Measurements from ENCODE around the gene TMEM87A.
A peak's percentile ranks its signal among the peaks of the same experiment; 100 is the strongest.

The TMEM87A gene

DNA sequence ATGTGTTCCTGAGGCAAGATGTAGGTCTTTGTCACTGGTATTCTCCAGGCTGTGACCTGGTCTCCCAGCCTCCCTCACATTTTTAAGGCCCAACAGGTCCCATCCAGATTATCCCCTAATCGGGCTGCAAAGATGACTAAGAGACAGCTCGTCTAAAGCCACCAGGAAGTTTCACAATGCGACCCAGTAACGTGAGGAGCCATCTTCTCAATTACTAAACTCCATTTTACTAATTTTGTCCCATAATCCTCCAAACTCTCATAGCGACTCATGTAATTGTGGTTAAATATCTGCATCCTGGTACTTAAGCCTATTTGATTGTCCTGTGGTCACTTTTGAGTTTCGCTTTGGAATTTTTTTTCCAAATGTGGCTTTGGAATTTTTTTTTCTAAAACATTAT, 108.1 kb downstream of the TMEM87A start:
- H3K9me3 Mint-ChIP-seq, result no peaks in the 10 kb centered on the region
- no peaks in the 10 kb centered on the region for H3K27me3 Mint-ChIP-seq
- H3K27ac Mint-ChIP-seq, result peak overlapping the region in 1 of 2 donors; percentile 63
- H3K4me3 Mint-ChIP-seq, result no peak overlapping the region
- ATAC-seq (no peak), DNase-seq (no peak)
- no peaks in the 10 kb centered on the region for H3K4me1 Mint-ChIP-seq

DNA sequence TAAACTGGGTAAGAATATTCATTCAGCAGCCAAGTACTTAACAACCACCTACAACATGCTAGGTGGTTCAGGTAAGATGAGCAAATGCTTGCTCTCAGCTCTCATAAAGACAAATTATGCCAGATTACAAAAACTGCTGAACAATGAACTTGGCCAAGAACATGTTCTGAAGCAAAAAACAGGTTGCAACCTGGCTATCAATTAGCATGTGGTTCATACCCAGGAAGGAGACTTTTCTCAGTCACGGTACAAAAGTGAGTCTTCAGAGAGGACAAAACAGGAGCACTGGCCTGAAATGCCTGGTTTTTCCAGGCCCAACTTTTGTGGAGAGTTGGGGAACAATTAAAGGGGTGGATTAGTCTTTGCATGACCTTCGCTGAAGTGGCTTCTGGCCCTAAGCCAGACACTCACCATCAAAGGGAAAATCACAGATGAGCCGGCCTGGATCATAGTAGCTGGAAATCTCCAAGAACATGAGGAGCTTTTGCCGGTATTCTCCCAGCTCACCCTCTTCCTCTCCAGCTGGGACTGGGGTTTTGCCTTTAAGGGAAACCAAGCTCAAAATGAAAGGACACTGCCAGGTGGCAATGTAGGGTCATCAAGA, 109.2 kb downstream of the TMEM87A start:
- Mint-ChIP-seq H3K9me3 (no peaks in the 10 kb centered on the region), H3K4me1 (no peaks in the 10 kb centered on the region), H3K27ac (no peak overlapping the region), H3K27me3 (no peaks in the 10 kb centered on the region), H3K4me3 (no peak overlapping the region)
- ATAC-seq (no peak), DNase-seq (no peak)

GRCh38 chr15:42163291-42163690, 109.9 kb downstream of the TMEM87A start:
- peaks cover 4% of the 10 kb centered on the region for H3K4me1 Mint-ChIP-seq
- no peak overlapping the region for H3K4me3 Mint-ChIP-seq
- ATAC-seq, result no peak
- H3K27me3 Mint-ChIP-seq, result no peaks in the 10 kb centered on the region
- no peaks in the 10 kb centered on the region for H3K9me3 Mint-ChIP-seq
- no peak for DNase-seq
- peak overlapping the region in 1 of 2 donors; percentile 20 for H3K27ac Mint-ChIP-seq
